ENCODE results near the gene CACHD1. TPM values are rescaled to one million over a fixed set of nuclear protein-coding genes. Genes with fewer than 3 reads are reported as not detected.

The CACHD1 gene
- total and polyA plus RNA-seq, 2 of the 4 experiments (the other 2 are of a cell fraction): 2.9 to 5.9 TPM

DNA sequence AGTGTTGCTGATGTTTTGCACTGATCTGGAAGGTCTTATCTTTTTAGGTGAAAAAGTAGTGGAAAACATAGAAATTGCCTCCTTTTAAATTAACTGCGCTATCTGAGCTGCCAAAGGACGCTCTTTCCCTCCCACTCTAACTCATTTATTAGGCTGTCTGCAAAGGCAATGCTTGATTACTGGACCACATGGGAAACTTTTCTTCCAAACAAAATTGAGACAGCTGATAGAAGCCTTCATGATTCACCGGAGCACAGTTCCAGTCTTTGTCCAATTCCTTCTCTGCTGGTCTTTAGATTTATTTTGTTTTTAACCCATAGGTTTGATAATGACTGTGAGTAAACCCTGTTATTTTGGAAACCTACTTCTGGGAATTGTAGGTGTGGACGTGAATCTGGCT lies 181.9 kb downstream of the CACHD1 start:
- Histone ChIP-seq H3K23ac (ENCODE audit: low read depth, low read length) (no peak overlapping the region), H4K8ac (ENCODE audit: low read depth in 2 of 2, low read length in 2 of 2) (no peak overlapping the region), H3K14ac (replicated peaks; ENCODE audit: low read depth, low read length) (no peak overlapping the region), H2BK120ac (ENCODE audit: low read depth, low read length) (no peak overlapping the region), H3K4me1 (ENCODE audit: control insufficient read depth, insufficient read depth, low read length) (no peaks in the 10 kb centered on the region), H3K4me2 (ENCODE audit: low read depth, low read length) (no peak overlapping the region), H3K9ac (ENCODE audit: low read depth, low read length) (no peak overlapping the region), H3K56ac (ENCODE audit: extremely low read depth, insufficient read depth, low read length) (no peak overlapping the region), H2AK5ac (ENCODE audit: low read depth, low read length) (no peak overlapping the region), H4K5ac (ENCODE audit: low read depth, low read length) (no peak overlapping the region), H3K18ac (ENCODE audit: low read depth, low read length) (no peak overlapping the region), H3K79me1 (ENCODE audit: low read depth in 1 of 2, low read length in 2 of 2) (no peaks in the 10 kb centered on the region), H3K36me3 (ENCODE audit: control insufficient read depth, insufficient read depth, low read length) (no peaks in the 10 kb centered on the region), H4K20me1 (ENCODE audit: insufficient read depth, low read length) (no peaks in the 10 kb centered on the region), H4K91ac (ENCODE audit: insufficient read depth, low read depth, low read length) (no peak overlapping the region), H3K9me1 (ENCODE audit: insufficient read depth, low read length) (no peaks in the 10 kb centered on the region; the same call in 1 of the 2 replicates), H2AFZ (replicated peaks; ENCODE audit: low read length, poor library complexity) (no peak overlapping the region), H2BK15ac (ENCODE audit: low read depth, low read length) (no peak overlapping the region), H2BK5ac (ENCODE audit: low read depth, low read length, poor library complexity, severe bottlenecking) (no peak overlapping the region), H3K4ac (ENCODE audit: low read depth, low read length) (no peak overlapping the region), H3K27me3 (ENCODE audit: control insufficient read depth, insufficient read depth, low read length) (no peaks in the 10 kb centered on the region), H3K27ac (ENCODE audit: insufficient read depth, low read length) (no peak overlapping the region), H2BK20ac (ENCODE audit: low read depth, low read length) (no peak overlapping the region), H3K4me3 (ENCODE audit: insufficient read depth, low read depth, low read length) (no peak overlapping the region), H2AK9ac (replicated peaks; ENCODE audit: low read depth, low read length, poor library complexity) (no peak overlapping the region), H3K9me3 (ENCODE audit: control insufficient read depth, insufficient read depth, low read length) (no peaks in the 10 kb centered on the region)
- BruUV-seq (replicated peaks): no TSS peak
- dilution Hi-C loops (cut with HindIII; ENCODE audit: low sequenced_read_pairs, unreplicated experiment) (no loop called here), intact Hi-C loops (cut with micrococcal nuclease) (no loop called here), in situ Hi-C loops (cut with MboI; ENCODE audit: low sequenced_read_pairs) (no loop called here)
- ChIA-PET POLR2A (ENCODE audit: unreplicated experiment) (no interaction called here), CTCF (interaction anchor here (0.5 to 0.7 kb wide), 2 partner anchors 23 to 1131 kb away, joined by 3 read pairs; no protein-coding TSS in a partner anchor)
- TF ChIP-seq BHLHE40 (IDR thresholded peaks at IDR 0.05; ENCODE audit: low read depth, low read length) (no peak), FOS (IDR thresholded peaks at IDR 0.05; ENCODE audit: low read depth, low read length) (no peak), POLR2A (IDR thresholded peaks at IDR 0.05; ENCODE audit: low read depth, low read length) (no peak), CHD1 (IDR thresholded peaks at IDR 0.05; ENCODE audit: low read depth, low read length) (no peak), CEBPB (IDR thresholded peaks at IDR 0.05; ENCODE audit: low read depth, low read length) (no peak), RCOR1 (IDR thresholded peaks at IDR 0.05; ENCODE audit: insufficient replicate concordance, low read length) (no peak), MAZ (IDR thresholded peaks at IDR 0.05; ENCODE audit: borderline replicate concordance, low read depth, low read length) (no peak), RAD21 (IDR thresholded peaks at IDR 0.05; ENCODE audit: low read length) (no peak), NFE2L2 (IDR thresholded peaks at IDR 0.05; ENCODE audit: low read depth, low read length) (no peak), MAFK (IDR thresholded peaks at IDR 0.05; ENCODE audit: low read depth, low read length) (no peak), SMC3 (IDR thresholded peaks at IDR 0.05; ENCODE audit: low read depth, low read length) (no peak), MXI1 (IDR thresholded peaks at IDR 0.05; ENCODE audit: borderline replicate concordance, low read depth, low read length) (no peak), RFX5 (IDR thresholded peaks at IDR 0.05; ENCODE audit: low read depth, low read length) (no peak)
- TF ChIP-seq, protein P1, sequence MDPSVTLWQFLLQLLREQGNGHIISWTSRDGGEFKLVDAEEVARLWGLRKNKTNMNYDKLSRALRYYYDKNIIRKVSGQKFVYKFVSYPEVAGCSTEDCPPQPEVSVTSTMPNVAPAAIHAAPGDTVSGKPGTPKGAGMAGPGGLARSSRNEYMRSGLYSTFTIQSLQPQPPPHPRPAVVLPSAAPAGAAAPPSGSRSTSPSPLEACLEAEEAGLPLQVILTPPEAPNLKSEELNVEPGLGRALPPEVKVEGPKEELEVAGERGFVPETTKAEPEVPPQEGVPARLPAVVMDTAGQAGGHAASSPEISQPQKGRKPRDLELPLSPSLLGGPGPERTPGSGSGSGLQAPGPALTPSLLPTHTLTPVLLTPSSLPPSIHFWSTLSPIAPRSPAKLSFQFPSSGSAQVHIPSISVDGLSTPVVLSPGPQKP (IDR thresholded peaks at IDR 0.05; ENCODE audit: borderline replicate concordance, low read depth, low read length): no peak
- TF ChIP-seq, protein P2, sequence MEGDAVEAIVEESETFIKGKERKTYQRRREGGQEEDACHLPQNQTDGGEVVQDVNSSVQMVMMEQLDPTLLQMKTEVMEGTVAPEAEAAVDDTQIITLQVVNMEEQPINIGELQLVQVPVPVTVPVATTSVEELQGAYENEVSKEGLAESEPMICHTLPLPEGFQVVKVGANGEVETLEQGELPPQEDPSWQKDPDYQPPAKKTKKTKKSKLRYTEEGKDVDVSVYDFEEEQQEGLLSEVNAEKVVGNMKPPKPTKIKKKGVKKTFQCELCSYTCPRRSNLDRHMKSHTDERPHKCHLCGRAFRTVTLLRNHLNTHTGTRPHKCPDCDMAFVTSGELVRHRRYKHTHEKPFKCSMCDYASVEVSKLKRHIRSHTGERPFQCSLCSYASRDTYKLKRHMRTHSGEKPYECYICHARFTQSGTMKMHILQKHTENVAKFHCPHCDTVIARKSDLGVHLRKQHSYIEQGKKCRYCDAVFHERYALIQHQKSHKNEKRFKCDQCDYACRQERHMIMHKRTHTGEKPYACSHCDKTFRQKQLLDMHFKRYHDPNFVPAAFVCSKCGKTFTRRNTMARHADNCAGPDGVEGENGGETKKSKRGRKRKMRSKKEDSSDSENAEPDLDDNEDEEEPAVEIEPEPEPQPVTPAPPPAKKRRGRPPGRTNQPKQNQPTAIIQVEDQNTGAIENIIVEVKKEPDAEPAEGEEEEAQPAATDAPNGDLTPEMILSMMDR (conservative IDR thresholded peaks at IDR 0.05; ENCODE audit: low read depth, low read length): no peak
- TF ChIP-seq, protein P3, sequence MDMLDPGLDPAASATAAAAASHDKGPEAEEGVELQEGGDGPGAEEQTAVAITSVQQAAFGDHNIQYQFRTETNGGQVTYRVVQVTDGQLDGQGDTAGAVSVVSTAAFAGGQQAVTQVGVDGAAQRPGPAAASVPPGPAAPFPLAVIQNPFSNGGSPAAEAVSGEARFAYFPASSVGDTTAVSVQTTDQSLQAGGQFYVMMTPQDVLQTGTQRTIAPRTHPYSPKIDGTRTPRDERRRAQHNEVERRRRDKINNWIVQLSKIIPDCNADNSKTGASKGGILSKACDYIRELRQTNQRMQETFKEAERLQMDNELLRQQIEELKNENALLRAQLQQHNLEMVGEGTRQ (IDR thresholded peaks at IDR 0.05; ENCODE audit: low read depth, low read length): no peak
- ATAC-seq (ENCODE audit: low read depth) (no peak), DNase-seq (no peak)
- WGBS, 2 experiments (ENCODE audit: extremely low coverage in 2 of 2, insufficient read length in 1 of 2): no CpG with 5 or more reads among the region's 4 CpGs
